Astrocyte (in vitro differentiated cells and primary cell): Measurements from ENCODE around the gene COLEC11. TPM values are rescaled to one million over a fixed set of nuclear protein-coding genes. Genes with fewer than 3 reads are reported as not detected.

Source experiments
- DNase-seq: peaks from one replicate; pipeline ENCODE4 v3.0.0-alpha.2; 2010; ENCODE audit warnings: low read depth
- FAIRE-seq: peaks from 2 replicates; lab custom pipeline; 2011; peaks lifted over from hg19 to GRCh38; lab: Jason Lieb, UNC
- H2AFZ ChIP-seq: 2 replicates; pipeline ENCODE4 v1.6.0; 2012; ENCODE audit warnings: low read depth, low read length, inconsistent platforms
- H3K27ac ChIP-seq: 2 replicates; pipeline ENCODE4 v1.5.1; 2011; ENCODE audit warnings: low read depth, low read length, inconsistent platforms
- H3K27me3 ChIP-seq: 2 replicates; pipeline ENCODE4 v1.6.0; 2011; ENCODE audit warnings: low read length, inconsistent platforms; ENCODE audit not compliant: insufficient read depth
- H3K36me3 ChIP-seq: 2 replicates; pipeline ENCODE4 v1.5.1; 2011; ENCODE audit warnings: low read length, inconsistent platforms; ENCODE audit not compliant: insufficient read depth
- H3K4me1 ChIP-seq: 2 replicates; pipeline ENCODE4 v1.5.1; 2011; ENCODE audit warnings: low read length, inconsistent platforms; ENCODE audit not compliant: insufficient read depth
- H3K4me2 ChIP-seq: 2 replicates; pipeline ENCODE4 v1.6.0; 2012; ENCODE audit warnings: low read length, inconsistent platforms
- H3K4me3 ChIP-seq: 2 replicates; pipeline ENCODE4 v1.5.1; 2011; ENCODE audit warnings: low read depth, mild to moderate bottlenecking, low read length, inconsistent platforms; ENCODE audit not compliant: insufficient read depth
- H3K79me2 ChIP-seq: 2 replicates; pipeline ENCODE4 v1.6.0; 2012; ENCODE audit warnings: mild to moderate bottlenecking, low read length, inconsistent platforms; ENCODE audit not compliant: insufficient read depth
- H3K9ac ChIP-seq: 2 replicates; pipeline ENCODE4 v1.6.0; 2012; ENCODE audit warnings: mild to moderate bottlenecking, low read length, inconsistent platforms
- H3K9me3 ChIP-seq: 2 replicates; pipeline ENCODE4 v1.5.1; 2012; ENCODE audit warnings: low read depth, mild to moderate bottlenecking, low read length, inconsistent platforms; ENCODE audit not compliant: insufficient read depth
- H4K20me1 ChIP-seq: 2 replicates; pipeline ENCODE4 v1.6.0; 2012; ENCODE audit warnings: low read length, inconsistent platforms; ENCODE audit not compliant: insufficient read depth
- H3K27ac Mint-ChIP-seq: one replicate; pipeline ENCODE4 v1.8.0; 2021; ENCODE audit warnings: mild to moderate bottlenecking, mixed read lengths; ENCODE audit not compliant: unreplicated experiment
- H3K27me3 Mint-ChIP-seq: one replicate; pipeline ENCODE4 v1.8.0; 2021; ENCODE audit warnings: low read depth, mixed read lengths; ENCODE audit not compliant: unreplicated experiment
- H3K36me3 Mint-ChIP-seq: one replicate; pipeline ENCODE4 v1.8.0; 2021; ENCODE audit warnings: low read depth, mixed read lengths; ENCODE audit not compliant: unreplicated experiment
- H3K4me1 Mint-ChIP-seq: one replicate; pipeline ENCODE4 v1.8.0; 2021; ENCODE audit warnings: low read depth, mixed read lengths; ENCODE audit not compliant: unreplicated experiment
- H3K4me3 Mint-ChIP-seq: one replicate; pipeline ENCODE4 v1.8.0; 2021; ENCODE audit warnings: mild to moderate bottlenecking, moderate library complexity, mixed read lengths; ENCODE audit not compliant: unreplicated experiment
- H3K9me3 Mint-ChIP-seq: one replicate; pipeline ENCODE4 v1.8.0; 2021; ENCODE audit warnings: mild to moderate bottlenecking, mixed read lengths; ENCODE audit not compliant: unreplicated experiment
- EZH2 ChIP-seq: IDR thresholded peaks from 2 replicates; pipeline ENCODE4 v1.6.1; 2012; ENCODE audit warnings: mild to moderate bottlenecking, low read length, inconsistent platforms; ENCODE audit not compliant: insufficient read depth
- total RNA-seq: library from RNA; stranded (reverse); gene quantifications from 2 replicates; pipeline ENCODE4 v1.2.1, GENCODE V29; 2021
- TF ChIP-seq, protein P1 (sequence below): IDR thresholded peaks from 2 replicates; pipeline ENCODE4 v1.5.1; 2011; ENCODE audit warnings: low read depth, mild to moderate bottlenecking, inconsistent platforms, low read length, moderate library complexity; ENCODE audit not compliant: insufficient read depth

The COLEC11 gene
- total RNA-seq, 1 donor from 2014 or later = not detected

GRCh38 chr2:3649581-3649980, 54.7 kb downstream of the COLEC11 start:
- Histone ChIP-seq H2AFZ (no peak overlapping the region), H3K9ac (no peak overlapping the region), H3K9me3 (no peaks in the 10 kb centered on the region), H3K27ac (no peak overlapping the region), H4K20me1 (no peaks in the 10 kb centered on the region), H3K4me3 (no peak overlapping the region), H3K4me1 (peaks cover 10% of the 10 kb centered on the region), H3K79me2 (no peaks in the 10 kb centered on the region), H3K4me2 (no peak overlapping the region), H3K27me3 (peaks cover 4% of the 10 kb centered on the region), H3K36me3 (no peaks in the 10 kb centered on the region)
- peaks cover 2% of the 10 kb centered on the region for H3K9me3 Mint-ChIP-seq
- peaks cover 36% of the 10 kb centered on the region for H3K27me3 Mint-ChIP-seq
- no peak overlapping the region for H3K27ac Mint-ChIP-seq
- H3K4me1 Mint-ChIP-seq = peaks cover 6% of the 10 kb centered on the region
- FAIRE-seq (no peak), DNase-seq (no peak)
- H3K36me3 Mint-ChIP-seq = no peaks in the 10 kb centered on the region
- TF ChIP-seq, protein P1, sequence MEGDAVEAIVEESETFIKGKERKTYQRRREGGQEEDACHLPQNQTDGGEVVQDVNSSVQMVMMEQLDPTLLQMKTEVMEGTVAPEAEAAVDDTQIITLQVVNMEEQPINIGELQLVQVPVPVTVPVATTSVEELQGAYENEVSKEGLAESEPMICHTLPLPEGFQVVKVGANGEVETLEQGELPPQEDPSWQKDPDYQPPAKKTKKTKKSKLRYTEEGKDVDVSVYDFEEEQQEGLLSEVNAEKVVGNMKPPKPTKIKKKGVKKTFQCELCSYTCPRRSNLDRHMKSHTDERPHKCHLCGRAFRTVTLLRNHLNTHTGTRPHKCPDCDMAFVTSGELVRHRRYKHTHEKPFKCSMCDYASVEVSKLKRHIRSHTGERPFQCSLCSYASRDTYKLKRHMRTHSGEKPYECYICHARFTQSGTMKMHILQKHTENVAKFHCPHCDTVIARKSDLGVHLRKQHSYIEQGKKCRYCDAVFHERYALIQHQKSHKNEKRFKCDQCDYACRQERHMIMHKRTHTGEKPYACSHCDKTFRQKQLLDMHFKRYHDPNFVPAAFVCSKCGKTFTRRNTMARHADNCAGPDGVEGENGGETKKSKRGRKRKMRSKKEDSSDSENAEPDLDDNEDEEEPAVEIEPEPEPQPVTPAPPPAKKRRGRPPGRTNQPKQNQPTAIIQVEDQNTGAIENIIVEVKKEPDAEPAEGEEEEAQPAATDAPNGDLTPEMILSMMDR = no peak
- no peak for TF ChIP-seq EZH2
- no peak overlapping the region for H3K4me3 Mint-ChIP-seq

- Mint-ChIP-seq H3K27ac (no peak overlapping the region), H3K9me3 (peaks cover 2% of the 10 kb centered on the region), H3K27me3 (peaks cover 33% of the 10 kb centered on the region), H3K4me3 (no peak overlapping the region), H3K4me1 (peaks cover 6% of the 10 kb centered on the region), H3K36me3 (no peaks in the 10 kb centered on the region)
- DNase-seq = no peak
- Histone ChIP-seq H3K4me2 (peak overlapping the region; percentile 51), H3K27ac (no peak overlapping the region), H3K79me2 (no peaks in the 10 kb centered on the region), H3K27me3 (peaks cover 7% of the 10 kb centered on the region), H3K4me1 (peaks cover 10% of the 10 kb centered on the region), H2AFZ (peak overlapping the region; percentile 39), H3K4me3 (no peak overlapping the region), H3K9ac (no peak overlapping the region), H3K36me3 (no peaks in the 10 kb centered on the region), H3K9me3 (no peaks in the 10 kb centered on the region), H4K20me1 (no peaks in the 10 kb centered on the region)
- no peak for FAIRE-seq
- TF ChIP-seq, protein P1 = no peak
- TF ChIP-seq EZH2 = no peak
These were observed 55.4 kb downstream of the COLEC11 start for GRCh38 chr2:3650140-3650920.
